Ascending aorta (tissue), 2 donors: Measurements from ENCODE around the gene CANT1. TPM values are rescaled to one million over a fixed set of nuclear protein-coding genes. Genes with fewer than 3 reads are reported as not detected.
A peak's percentile ranks its signal among the peaks of the same experiment; 100 is the strongest.

Experiments
- DNase-seq, 2 donors: peaks; one replicate each; pipeline ENCODE4 v3.0.0-alpha.2; 2019; ENCODE audit warnings: low spot score in 2 of 2
- H3K27ac ChIP-seq, 2 donors: fragments of 200-600 bp; sonication (generic); one replicate each; pipeline ENCODE4 v1.5.1; 2016 to 2017; ENCODE audit warnings: mild to moderate bottlenecking in 1 of 2
- H3K27me3 ChIP-seq: fragments of 200-600 bp; sonication (generic); one replicate; pipeline ENCODE4 v1.5.1; 2017
- H3K36me3 ChIP-seq, 2 donors: fragments of 200-600 bp; sonication (generic); one replicate each; pipeline ENCODE4 v1.5.1; 2016
- H3K4me1 ChIP-seq, 2 donors: fragments of 200-600 bp; sonication (generic); one replicate each; pipeline ENCODE4 v1.5.1; 2016 to 2017; ENCODE audit warnings: mild to moderate bottlenecking in 1 of 2
- H3K4me3 ChIP-seq, 2 donors: fragments of 200-600 bp; sonication (generic); one replicate each; pipeline ENCODE4 v1.5.1; 2016 to 2017; ENCODE audit warnings: mild to moderate bottlenecking in 1 of 2
- H3K9me3 ChIP-seq, 2 donors: fragments of 200-600 bp; sonication (generic); one replicate each; pipeline ENCODE4 v1.5.1; 2016
- intact Hi-C: fragments of 100-400 bp; cut with DNase I; formaldehyde crosslinking; loops from one replicate; pipeline ENCODE4 v1.15.1; 2023
- total RNA-seq: library from RNA; depleted of rRNA; stranded (reverse); fragments of >200 nt; gene quantifications from one replicate; pipeline ENCODE4 v1.1.0, GENCODE V29; 2016
- TF ChIP-seq, protein P1 (sequence below), 3 experiments: fragments of 200-600 bp in 2 of 3; fragments of 450-650 bp in 1 of 3; sonication (generic) in 2 of 3; IDR thresholded peaks; one replicate each; pipeline ENCODE4 v1.5.1; 2016 to 2019; ENCODE audit warnings: antibody characterized with exemption in 3 of 3, mild to moderate bottlenecking in 1 of 3, moderate library complexity in 1 of 3

The CANT1 gene
- total RNA-seq, 1 donor from 2014 or later, result 67.2 TPM

DNA sequence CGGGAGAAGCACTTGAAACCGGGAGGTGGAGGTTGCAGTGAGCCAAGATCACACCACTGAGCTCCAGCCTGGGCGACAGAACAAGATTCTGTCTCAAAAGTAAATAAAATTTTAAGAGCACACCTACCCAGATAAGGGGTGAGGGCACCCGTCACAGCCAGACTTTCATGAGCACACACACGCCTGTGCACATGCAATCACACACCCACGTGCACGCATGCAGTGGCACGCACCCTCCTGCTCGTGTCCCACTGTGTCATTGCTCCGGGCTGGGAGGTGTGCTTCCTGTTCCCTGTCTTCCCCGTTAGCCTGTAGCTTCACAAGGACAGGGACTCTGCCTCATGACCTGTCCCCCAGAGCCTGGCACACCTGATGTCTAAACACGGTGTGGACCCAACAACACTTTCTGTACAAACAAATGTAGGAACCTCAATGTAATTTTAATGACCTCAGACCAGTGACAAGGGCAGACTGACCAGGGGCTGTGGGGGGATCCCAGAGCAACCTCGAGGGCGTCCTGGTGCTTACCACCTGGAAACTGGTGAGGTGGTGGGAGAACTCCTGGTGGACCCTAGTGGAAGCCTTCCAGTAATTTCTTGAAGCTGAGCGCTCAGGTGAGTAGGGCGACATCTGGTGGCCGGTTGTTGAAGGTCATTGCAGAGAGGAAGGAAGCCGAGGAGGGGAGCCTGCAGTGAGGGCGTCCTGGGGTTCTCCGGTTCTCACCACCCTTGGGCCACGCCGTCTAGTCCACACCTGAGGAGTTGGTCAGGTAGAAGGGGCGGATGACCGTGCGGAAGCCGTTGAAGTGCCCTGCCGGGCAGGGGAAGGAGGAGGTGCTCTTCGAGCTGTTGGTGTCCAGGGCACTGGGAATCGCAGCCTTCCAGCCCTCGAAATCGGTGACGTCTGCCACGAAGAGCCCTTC, 38.5 kb downstream of the CANT1 start:
- Histone ChIP-seq H3K36me3 (peaks cover 0 to 7% of the 10 kb centered on the region in 2 donors), H3K4me3 (peak overlapping the region in 1 of 2 donors; percentile 10), H3K4me1 (peaks cover 7 to 8% of the 10 kb centered on the region in 2 donors), H3K9me3 (no peaks in the 10 kb centered on the region), H3K27ac (peak overlapping the region in 1 of 2 donors; percentile 58), H3K27me3 (no peaks in the 10 kb centered on the region)
- DNase-seq, result peak; percentile 28 to 90
- TF ChIP-seq, protein P1, sequence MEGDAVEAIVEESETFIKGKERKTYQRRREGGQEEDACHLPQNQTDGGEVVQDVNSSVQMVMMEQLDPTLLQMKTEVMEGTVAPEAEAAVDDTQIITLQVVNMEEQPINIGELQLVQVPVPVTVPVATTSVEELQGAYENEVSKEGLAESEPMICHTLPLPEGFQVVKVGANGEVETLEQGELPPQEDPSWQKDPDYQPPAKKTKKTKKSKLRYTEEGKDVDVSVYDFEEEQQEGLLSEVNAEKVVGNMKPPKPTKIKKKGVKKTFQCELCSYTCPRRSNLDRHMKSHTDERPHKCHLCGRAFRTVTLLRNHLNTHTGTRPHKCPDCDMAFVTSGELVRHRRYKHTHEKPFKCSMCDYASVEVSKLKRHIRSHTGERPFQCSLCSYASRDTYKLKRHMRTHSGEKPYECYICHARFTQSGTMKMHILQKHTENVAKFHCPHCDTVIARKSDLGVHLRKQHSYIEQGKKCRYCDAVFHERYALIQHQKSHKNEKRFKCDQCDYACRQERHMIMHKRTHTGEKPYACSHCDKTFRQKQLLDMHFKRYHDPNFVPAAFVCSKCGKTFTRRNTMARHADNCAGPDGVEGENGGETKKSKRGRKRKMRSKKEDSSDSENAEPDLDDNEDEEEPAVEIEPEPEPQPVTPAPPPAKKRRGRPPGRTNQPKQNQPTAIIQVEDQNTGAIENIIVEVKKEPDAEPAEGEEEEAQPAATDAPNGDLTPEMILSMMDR (IDR thresholded peaks at IDR 0.05), result peak; percentile 86 to 93 (median 92)
- intact Hi-C loops, result loop anchor here (1.0 to 5.0 kb wide), 5 partner anchors 32 to 130 kb away; partner anchors contain the start of genes TIMP2 and USP36

DNA sequence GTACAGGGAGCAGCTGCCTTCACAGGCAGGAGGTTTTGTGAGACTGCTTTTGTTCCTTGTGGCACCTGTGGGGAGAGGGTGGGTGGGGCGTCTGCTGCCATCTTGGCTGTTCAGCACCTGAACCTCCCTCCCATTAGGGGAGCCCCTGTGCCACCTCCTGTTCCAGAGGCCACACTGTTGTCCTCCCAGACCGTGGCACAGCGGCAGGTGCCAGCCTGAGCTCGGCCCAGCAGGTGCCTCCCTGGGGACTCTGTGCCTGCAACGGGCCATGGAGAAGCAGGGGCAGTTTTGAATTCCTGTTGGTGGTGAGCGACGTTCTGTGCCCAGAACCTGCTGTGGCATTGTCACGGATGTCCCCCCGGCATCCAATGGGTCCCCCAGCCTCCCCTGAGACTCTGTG, 39.7 kb downstream of the CANT1 start:
- no peaks in the 10 kb centered on the region for H3K9me3 ChIP-seq
- intact Hi-C loops, result loop anchor here (2.0 to 5.0 kb wide), 5 partner anchors 31 to 129 kb away; partner anchors contain the start of genes TIMP2 and USP36
- H3K27ac ChIP-seq, result no peak overlapping the region
- H3K4me3 ChIP-seq, result no peak overlapping the region
- H3K4me1 ChIP-seq, result peaks cover 3 to 4% of the 10 kb centered on the region in 2 donors
- H3K36me3 ChIP-seq, result peaks cover 0 to 7% of the 10 kb centered on the region in 2 donors
- no peaks in the 10 kb centered on the region for H3K27me3 ChIP-seq
- no peak for DNase-seq
- TF ChIP-seq, protein P1 (IDR thresholded peaks at IDR 0.05), result no peak

DNA sequence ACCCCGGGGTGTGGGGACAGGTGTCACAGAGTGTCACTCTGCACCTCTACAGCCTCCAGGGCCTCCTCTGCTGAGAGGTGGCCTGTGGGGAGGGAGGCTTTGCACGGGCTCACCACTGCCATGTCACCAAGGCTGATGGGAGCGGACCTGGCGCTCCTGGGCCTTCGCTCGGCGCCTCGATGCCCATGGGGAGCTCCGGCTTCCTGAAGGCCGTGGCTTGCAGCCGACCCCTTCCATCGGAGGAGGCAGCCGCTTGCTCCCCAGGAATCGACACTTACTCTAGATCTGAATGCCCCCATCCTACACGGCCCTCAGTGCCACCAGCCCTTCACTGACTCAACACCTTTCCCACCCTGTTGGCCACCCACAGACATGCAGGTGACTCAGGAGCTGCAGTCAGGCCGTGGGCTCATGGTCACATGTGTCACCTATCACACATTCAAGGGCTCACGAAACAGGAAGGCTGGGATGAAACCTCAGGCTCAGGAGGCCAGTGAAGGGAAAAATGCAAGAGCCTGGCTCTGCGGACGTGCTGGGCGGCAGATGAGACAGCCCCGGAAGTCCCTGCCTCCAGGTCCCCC, 41.7 kb downstream of the CANT1 start:
- no peaks in the 10 kb centered on the region for H3K27me3 ChIP-seq
- intact Hi-C loops, result loop anchor here (5.0 kb wide), 1 partner anchor 61 kb away; no protein-coding TSS in a partner anchor
- TF ChIP-seq, protein P1 (IDR thresholded peaks at IDR 0.05), result no peak
- no peak for DNase-seq
- H3K9me3 ChIP-seq, result no peaks in the 10 kb centered on the region
- H3K27ac ChIP-seq, result no peak overlapping the region
- peaks cover 0 to 7% of the 10 kb centered on the region in 2 donors for H3K36me3 ChIP-seq
- no peak overlapping the region for H3K4me3 ChIP-seq
- peaks cover 3 to 4% of the 10 kb centered on the region in 2 donors for H3K4me1 ChIP-seq

DNA sequence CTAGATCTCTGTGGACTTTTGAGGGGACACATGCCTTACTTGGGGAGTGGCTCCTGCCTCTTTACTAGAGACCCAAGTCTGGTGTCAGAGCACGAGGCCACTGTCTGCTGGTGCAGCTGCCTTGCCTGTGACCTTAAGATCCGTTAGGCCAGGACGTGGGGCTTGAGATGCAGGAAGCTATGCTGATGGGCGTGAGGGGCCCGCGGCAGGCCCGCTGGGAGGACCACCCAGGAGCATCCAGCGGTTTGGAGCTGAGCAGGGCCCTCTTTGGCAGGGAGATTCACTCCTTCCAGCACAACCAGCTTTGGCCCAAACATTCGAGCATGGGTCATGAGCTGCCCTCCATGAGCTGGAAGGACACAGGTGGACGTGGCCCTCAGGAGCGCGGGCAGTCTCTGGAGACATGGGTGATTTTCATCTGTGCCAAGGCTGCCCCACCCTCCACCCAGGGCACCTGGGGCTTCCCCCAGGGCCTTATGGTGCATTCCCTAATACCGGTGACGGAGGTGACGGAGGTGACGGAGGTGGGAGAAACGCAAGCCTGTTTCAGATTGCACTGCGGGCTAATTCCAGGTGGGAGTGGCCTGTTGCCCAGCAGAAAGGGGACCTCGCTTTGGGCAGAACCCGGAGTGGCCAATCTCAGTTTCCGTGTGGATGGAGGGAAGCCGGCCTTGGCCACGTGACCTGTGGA, 42.5 kb downstream of the CANT1 start:
- intact Hi-C loops, result loop anchor here (5.0 kb wide), 1 partner anchor 60 kb away; no protein-coding TSS in a partner anchor
- H3K4me3 ChIP-seq, result no peak overlapping the region
- TF ChIP-seq, protein P1 (IDR thresholded peaks at IDR 0.05), result no peak
- peaks cover 0 to 7% of the 10 kb centered on the region in 2 donors for H3K36me3 ChIP-seq
- H3K27me3 ChIP-seq, result no peaks in the 10 kb centered on the region
- H3K9me3 ChIP-seq, result no peaks in the 10 kb centered on the region
- no peak for DNase-seq
- H3K4me1 ChIP-seq, result peaks cover 3 to 4% of the 10 kb centered on the region in 2 donors
- no peak overlapping the region for H3K27ac ChIP-seq

DNA sequence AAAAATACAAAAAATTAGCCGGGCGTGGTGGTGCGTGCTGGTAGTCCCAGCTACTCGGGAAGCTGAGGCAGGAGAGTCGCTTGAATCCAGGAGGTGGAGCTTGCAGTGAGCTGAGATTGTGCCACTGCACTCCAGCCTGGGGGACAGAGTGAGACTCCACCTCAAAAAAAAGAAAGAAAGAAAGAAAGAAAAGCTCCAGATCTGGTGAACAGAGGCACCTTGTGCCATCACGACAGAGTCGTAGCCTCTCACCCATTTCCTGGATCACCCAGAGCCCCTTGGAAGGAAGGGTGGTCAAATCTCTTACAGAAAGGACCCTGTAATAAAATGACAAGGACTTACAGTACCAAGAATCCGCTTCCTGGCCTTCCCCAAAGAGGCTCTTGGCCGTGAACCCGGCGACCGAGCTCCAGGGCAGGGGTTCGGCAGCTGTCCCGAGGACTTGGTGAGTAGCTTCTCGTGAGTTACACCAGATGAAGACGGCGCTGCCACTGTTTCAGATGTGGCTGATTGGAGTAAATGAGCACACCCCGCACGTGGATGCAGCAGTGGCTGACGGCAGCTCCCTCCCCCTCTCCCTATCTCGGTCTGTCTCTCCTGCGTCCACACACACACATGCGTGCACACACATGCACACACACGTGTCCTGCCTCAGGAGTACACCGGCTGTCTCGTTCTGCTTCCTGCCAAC, 43.3 kb downstream of the CANT1 start:
- intact Hi-C loops, result loop anchor here (5.0 kb wide), 1 partner anchor 59 kb away; no protein-coding TSS in a partner anchor
- H3K9me3 ChIP-seq, result no peaks in the 10 kb centered on the region
- peaks cover 0 to 7% of the 10 kb centered on the region in 2 donors for H3K36me3 ChIP-seq
- no peak overlapping the region for H3K4me3 ChIP-seq
- no peak overlapping the region for H3K27ac ChIP-seq
- DNase-seq, result no peak
- TF ChIP-seq, protein P1 (IDR thresholded peaks at IDR 0.05), result no peak
- H3K27me3 ChIP-seq, result no peaks in the 10 kb centered on the region
- no peaks in the 10 kb centered on the region for H3K4me1 ChIP-seq
